Stomach (tissue), 4 donors: ENCODE measurements around the gene EEIG1.

Experiments
- CTCF ChIP-seq, 7 experiments: fragments of 450-650 bp in 4 of 7; fragments of 200-600 bp in 3 of 7; sonication (generic) in 3 of 7; IDR thresholded peaks; one replicate each; pipeline ENCODE4 v1.5.1; 2016 to 2019; ENCODE audit warnings: antibody characterized with exemption in 7 of 7, control low read depth in 2 of 7, mild to moderate bottlenecking in 1 of 7
- POLR2A ChIP-seq, 4 donors: fragments of 450-650 bp; IDR thresholded peaks; one replicate each; pipeline ENCODE4 v1.6.1; 2016; ENCODE audit warnings: antibody characterized with exemption in 4 of 4, control low read depth in 2 of 4, mild to moderate bottlenecking in 1 of 4, moderate library complexity in 1 of 4

GRCh38 chr9:128020692-128021091 lies 39.9 kb upstream of the EEIG1 start:
- TF ChIP-seq CTCF (IDR thresholded peaks at IDR 0.05) (no peak), POLR2A (IDR thresholded peaks at IDR 0.05) (no peak)
